HUDEP-2 (cell line): ENCODE data around the gene CCDC57.
"Not testable (repeated sequence)": the region's sequence is repeated elsewhere in the genome, so short reads cannot be mapped to it uniquely, and the experiment has no call there.

Source experiments
- DNase-seq, 76 experiments: peaks; one replicate each; lab custom pipeline; 2025; ENCODE audit not compliant: unreplicated experiment in 76 of 76; lab: John Stamatoyannopoulos, UW

Gene CCDC57

GRCh38 chr17:82226146-82226808 lies 13.6 kb upstream of the CCDC57 start:
- no peak for DNase-seq

DNA sequence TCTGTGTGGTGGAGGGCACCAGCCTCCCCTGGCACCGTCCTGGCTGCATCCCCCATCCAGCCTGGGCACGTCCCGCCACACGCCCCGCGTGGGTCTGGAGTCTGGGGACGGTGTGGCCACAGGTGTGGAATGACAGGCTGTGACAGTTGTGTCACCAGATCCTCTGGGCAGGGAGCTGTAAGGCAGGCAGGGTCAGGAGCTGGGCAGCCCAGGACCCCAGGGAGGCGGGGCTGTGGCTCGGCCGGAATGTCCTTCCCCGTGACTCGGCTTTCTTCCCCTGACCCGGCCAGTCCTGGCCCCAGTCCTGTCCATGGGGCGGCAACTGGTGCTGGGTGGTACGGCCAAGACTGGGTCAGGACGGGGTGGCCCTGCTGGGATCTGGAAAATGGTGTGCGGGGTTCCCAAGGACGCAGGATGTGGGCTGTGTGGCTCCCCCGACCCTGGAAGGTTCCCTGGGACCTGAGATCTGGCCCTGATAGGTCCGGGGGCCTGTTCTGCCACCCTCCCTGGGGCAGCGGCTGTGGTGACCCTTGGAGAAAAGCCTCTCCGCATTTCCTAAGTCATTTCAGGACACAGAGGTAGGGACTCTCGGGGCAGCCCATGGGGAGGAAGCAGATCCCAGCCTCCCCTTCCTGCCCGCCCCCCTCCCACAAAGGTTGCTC lies 12.9 kb upstream of the CCDC57 start:
- DNase-seq = no peak

DNA sequence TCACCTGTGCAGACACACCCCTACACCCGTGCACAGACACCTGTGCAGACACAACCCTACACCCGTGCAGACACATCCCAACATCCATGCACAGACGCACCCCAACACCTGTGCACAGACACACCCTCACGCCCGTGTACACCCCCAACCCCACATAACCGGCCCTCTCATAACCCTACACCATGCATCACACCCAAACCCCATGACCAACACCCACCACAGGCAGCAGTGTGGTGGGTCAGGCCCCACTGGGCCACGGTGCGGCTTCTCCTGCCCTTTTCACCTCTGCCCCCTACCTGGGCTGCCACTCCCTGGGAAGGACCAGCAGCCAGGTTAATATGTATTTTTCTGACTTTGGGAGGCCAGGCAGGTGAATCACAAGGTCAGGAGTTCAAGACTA lies 12.0 kb upstream of the CCDC57 start:
- DNase-seq = no peak

DNA sequence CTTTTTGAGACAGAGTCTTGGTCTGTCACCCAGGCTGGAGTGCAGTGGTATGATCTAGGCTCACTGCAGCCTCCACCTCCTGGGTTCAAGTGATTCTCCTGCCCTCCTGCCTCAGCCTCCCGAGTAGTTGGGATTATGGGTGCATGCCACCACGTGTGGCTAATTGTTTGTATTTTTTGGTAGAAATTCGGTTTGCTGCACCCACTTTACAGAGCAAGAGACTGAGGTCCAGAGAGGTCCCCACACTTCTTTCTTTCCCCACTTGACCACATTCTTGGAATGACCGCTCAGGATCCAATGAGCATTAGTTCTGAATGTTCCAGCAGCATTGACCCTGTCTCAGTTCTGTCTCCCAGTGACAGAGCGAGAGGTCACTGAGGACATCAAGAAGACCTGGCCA lies 10.9 kb upstream of the CCDC57 start:
- DNase-seq = no peak

DNA sequence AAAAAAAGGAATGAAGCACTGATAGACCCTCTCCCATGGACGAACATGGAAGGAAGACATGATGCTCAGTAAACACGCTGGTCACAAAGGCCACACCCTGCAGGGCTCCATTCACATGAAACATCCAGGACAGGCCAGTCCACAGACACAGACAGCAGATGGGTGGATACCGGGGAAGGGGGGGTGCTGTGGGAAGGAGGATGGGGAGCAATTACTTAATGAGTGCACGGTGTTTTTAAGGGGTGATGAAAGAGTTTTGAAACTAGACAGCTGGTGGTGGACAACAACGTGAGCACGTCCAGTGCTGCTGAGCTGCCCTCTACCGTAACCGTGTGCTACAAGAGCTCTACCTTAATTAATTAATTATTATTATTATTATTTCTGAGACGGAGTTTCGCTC lies 10.2 kb upstream of the CCDC57 start:
- DNase-seq = no peak

- no peak for DNase-seq
Measured at GRCh38 chr17:82221341-82221902, 8.8 kb upstream of the CCDC57 start.

- DNase-seq = no peak
Measured at GRCh38 chr17:82219753-82220709, 7.4 kb upstream of the CCDC57 start.

DNA sequence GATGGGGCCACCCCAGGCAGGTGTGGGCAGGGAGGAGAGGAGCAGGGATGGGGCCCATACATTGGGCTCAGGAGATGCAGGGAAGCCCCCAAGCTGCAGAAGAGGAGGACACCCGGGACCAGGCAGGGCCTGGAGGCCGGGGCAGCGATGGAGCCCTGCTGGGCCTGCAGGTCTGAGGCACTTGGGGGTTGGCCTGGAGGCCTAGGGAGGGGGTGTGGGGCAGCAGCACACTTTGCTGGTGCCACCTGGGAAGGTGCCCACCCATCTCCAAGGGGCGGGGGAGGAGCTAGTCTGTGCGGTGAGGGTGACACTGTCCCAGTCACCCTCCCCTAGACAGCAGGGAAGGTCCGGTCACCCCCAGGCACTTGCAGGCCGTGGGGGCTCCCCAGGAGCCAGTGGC lies 6.4 kb upstream of the CCDC57 start:
- DNase-seq = no peak

DNA sequence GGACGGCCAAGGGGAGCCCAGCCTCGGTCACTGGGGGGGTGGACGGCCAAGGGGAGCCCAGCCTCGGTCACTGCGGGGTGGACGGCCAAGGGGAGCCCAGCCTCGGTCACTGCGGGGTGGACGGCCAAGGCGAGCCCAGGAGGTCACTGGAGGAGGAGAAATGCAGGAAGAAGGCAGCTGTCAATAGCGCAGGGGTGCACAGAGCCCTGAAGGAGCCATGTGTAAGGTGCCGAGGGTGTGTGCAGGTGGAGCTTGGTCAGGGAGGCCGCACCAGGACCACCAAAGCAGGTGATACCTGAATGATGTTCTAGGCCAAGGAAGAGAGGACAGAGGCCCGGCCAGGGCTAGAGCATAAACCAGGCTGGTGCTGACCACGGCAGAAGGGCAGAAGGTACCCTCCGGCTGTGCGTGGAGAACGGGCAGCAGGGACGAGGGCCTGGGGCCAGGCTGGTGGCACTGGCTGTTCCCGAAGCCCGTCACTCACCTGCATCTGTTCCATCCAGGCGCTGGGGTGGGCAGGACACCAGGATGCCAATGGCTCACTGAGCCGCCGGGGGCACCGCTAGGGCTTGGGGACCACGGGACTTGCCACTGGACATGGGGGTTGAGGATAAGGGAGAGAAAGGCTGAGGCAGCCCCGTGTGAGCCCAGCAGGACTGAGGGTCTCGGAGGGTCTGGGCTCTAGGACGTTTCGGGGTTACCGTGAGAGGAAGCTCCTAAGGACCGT lies 5.9 kb upstream of the CCDC57 start:
- DNase-seq = no peak

GRCh38 chr17:82217530-82218204 lies 5.0 kb upstream of the CCDC57 start:
- DNase-seq = peak in 23 of 76 experiments; percentile 13 to 56 (median 27)

DNA sequence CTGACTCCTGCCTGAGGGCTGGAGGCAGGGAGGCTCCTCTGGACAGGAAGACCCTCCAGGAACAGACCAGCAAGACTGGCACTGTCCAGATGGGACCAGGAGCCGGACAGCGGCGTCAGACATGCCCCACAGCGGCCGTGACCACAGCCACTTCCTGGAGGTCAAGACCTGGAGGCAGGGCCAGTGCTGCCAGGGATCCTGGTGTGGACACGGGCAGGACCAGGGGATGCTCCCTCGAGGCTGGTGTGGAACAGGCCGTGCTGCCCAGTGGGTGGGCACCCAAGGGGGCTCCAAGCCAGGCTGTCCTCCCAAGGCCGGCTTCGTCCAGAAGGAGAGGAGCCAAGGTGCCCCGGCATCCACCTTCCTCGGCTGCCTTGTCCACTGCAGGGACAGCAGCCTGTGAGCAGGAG lies 4.5 kb upstream of the CCDC57 start:
- DNase-seq = no peak

GRCh38 chr17:82216301-82217119 lies 3.9 kb upstream of the CCDC57 start:
- DNase-seq = peak in 74 of 76 experiments; percentile 32 to 96 (median 88)

DNA sequence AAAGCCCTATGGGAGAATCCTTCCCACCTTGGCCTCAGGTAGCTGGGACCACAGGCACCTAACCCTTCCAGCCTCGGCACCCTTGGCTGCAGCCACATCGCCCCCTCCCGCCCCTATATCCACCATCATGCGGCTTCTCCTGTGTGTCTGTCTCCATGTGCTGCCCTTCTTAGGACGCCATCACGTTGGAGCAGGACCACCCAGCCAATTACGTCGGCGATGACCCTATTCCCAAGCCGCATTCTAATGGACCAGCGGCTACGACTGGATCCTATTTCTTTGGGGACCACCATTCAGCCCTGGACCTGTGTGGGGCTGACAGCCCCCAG lies 3.3 kb upstream of the CCDC57 start:
- no peak for DNase-seq

DNA sequence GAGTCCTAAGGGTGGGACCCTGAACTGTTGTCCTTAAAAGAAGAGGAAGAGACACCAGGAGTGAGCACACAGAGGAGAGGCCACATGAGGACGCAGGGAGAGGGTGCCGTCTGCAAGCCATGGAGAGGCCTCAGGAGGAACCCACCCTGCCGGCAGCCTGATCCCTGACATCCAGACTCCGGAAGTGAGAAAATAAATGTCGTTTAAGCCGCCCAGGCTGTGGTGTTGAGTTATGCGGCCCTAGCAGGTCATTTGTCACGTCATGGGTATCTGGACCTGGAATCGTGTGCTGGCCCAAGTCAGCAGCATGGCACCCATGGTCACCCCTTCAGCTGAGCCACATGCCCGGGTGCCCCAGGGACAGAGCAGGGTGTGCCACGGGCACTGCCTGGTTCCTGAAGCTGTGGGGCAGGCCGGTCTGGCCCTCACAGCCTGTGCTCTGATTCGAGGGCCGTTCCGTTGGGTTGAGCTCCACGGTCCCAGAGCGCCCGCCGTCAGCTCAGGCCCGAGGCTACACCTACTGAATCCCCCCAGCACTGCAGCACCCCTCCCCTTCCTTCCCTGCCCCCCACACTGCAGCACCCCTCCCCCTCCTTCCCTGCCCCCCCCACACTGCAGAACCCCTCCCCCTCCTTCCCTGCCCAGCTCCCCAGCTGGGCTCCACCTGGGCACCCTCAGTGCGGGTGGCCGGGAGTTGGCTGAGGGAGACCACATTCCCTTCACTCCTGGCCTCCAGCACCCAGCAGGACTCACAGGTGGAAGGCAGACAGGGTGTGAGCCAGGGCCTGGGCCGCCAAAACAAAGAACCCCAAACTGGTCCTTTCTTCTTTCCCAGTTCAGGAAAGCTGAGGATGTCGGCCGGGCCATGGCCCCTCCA lies 2.7 kb upstream of the CCDC57 start:
- DNase-seq = peak in 3 of 76 experiments; percentile 13 to 49 (median 27)

DNA sequence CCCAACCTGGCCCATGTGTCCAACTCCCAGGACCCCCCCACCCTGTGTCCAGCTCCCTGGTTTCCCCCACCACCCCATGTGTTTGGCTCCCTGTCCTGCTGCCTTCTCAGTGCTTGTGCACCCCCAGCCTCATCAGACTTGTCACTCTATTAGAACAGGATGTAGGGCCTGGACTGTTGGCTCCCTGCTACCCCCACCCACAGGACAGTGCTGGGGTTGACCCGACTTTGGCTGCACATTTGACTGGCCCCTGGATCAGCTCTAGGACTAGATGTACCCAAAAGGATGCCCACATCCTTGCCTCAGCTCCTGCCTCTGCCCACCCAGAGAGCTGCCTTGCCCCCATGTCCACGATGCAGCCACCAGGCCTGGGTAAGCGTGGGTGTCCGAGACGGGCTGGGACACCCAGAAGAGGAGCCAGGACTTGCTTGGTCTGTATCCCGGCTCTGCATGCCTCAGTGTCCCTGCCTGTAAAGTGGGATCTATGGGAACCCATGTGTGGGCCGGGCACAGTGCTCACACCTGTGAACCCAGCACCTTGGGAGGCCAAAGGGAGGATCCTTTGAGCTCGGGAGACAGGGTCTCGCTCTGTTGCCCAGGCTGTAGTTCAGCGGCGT lies 1.5 kb upstream of the CCDC57 start:
- no peak for DNase-seq

DNA sequence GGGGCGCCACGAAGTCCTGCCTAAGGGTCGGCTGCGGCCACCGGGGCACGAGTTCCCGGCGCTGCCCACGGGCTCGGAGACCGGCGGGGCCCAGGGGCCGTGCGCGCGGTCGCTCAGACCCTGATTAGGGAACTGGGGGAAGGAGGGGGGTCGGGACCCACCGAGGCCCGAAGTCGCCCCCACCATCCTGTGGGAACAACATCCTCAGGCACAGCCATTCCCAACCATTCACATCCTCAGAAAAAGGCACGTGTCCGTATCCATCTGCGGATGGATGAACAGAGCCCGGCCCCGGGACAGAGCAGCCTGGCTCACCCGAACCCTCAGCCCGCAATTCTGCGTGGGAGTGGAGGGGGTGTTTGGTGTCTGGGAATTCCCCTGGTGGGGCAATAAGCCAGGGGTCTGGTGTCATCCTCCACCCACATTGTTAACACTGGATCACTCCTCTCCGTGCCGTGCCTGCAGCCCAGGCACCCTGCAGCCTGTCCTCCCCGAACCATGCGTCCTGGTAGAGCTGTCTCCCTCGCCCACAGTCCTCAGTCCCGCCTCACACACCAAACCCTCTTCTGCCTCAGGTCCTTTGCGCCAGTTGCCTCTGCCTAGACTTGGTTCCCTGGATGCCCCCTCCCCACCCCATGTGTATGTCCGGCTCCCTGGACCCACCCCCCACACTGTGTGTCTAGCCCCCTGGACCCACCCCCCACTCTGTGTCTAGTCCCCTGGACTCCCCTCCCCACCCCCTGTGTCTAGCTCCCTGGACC lies 789 bp upstream of the CCDC57 start:
- peak in 10 of 76 experiments; percentile 8 to 63 (median 24) for DNase-seq

DNA sequence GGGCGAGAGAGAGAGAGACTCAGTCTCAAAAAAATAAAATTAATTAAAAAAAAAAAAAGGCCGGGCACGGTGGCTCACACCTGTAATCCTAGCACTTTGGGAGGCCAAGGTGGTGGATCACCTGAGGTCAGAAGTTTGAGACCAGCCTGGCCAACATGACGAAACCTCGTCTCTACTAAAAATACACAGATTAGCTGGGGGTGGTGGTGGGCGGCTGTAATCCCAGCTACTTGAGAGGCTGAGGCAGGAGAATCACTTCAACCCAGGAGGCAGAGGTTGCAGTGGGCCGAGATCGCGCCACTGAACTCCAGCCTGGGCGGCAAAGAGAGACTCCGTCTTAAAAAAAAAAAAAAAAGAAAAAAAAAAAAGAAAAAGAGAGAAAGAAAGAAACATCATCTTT lies 2.0 kb downstream of the CCDC57 start:
- not testable (repeated sequence) for DNase-seq
